IgD-negative memory B cell (primary cell): ENCODE results near the gene AFAP1. TPM values are rescaled to one million over a fixed set of nuclear protein-coding genes. Genes with fewer than 3 reads are reported as not detected.

Experiments used
- H3K27ac Mint-ChIP-seq, 3 donors: one replicate each; pipeline ENCODE4 v1.8.0; 2020 to 2022; ENCODE audit warnings: mild to moderate bottlenecking in 3 of 3, mixed read lengths in 3 of 3, moderate library complexity in 1 of 3
- H3K27me3 Mint-ChIP-seq: one replicate; pipeline ENCODE4 v1.8.0; 2021; ENCODE audit warnings: mixed read lengths
- H3K36me3 Mint-ChIP-seq: one replicate; pipeline ENCODE4 v1.8.0; 2020; ENCODE audit warnings: mild to moderate bottlenecking, mixed read lengths
- H3K4me1 Mint-ChIP-seq, 3 donors: one replicate each; pipeline ENCODE4 v1.8.0; 2020 to 2022; ENCODE audit warnings: mixed read lengths in 3 of 3, mild to moderate bottlenecking in 1 of 3
- H3K4me3 Mint-ChIP-seq, 4 donors: one replicate each; pipeline ENCODE4 v1.8.0; 2020 to 2022; ENCODE audit warnings: mild to moderate bottlenecking in 4 of 4, mixed read lengths in 4 of 4, moderate library complexity in 3 of 4
- H3K9me3 Mint-ChIP-seq, 3 donors: one replicate each; pipeline ENCODE4 v1.8.0; 2020 to 2021; ENCODE audit warnings: mixed read lengths in 3 of 3, mild to moderate bottlenecking in 1 of 3
- polyA plus RNA-seq: library from polyadenylated mRNA; unstranded; fragments of 300-500 nt; fragmentation: Illumina TruSeq; gene quantifications from one replicate; pipeline ENCODE4 v1.2.3, GENCODE V29; 2021

The AFAP1 gene
- polyA plus RNA-seq, 1 donor from 2014 or later, result 0.20 TPM

DNA sequence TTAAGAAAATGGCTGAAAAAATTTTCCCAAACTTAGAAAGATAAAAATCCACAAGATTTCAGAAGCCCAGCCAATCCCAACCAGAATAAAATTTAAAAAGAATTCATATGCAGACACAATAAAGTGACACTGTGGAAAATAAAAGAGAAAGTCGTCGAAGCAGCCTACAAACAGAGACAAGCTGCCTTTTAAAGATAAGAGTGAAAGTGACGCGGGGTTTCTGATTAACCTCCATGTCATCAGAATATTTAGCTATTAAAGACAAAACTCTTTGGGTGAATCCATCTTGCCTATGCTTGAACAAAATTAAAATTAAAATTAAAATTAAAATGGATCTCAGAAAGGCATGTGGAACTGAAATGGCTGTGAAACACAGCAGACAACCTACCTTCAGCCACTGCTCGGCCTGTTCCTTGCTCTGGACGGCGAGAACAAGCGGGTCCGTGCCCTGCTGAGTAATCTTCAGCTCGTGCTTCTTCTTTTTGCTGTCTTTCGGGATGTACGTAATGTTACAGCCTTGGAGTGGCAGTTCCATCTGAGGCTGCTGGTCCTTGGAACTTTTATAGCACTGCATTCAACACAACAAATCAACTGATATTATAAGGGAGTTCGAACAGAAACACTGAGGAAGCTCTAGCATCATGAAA lies 101.4 kb downstream of the AFAP1 start:
- Mint-ChIP-seq H3K27me3 (peaks cover 2% of the 10 kb centered on the region), H3K36me3 (no peaks in the 10 kb centered on the region), H3K4me3 (no peak overlapping the region), H3K9me3 (peaks cover 0 to under 1% (median 0%) of the 10 kb centered on the region in 3 donors), H3K4me1 (no peaks in the 10 kb centered on the region), H3K27ac (no peak overlapping the region)

DNA sequence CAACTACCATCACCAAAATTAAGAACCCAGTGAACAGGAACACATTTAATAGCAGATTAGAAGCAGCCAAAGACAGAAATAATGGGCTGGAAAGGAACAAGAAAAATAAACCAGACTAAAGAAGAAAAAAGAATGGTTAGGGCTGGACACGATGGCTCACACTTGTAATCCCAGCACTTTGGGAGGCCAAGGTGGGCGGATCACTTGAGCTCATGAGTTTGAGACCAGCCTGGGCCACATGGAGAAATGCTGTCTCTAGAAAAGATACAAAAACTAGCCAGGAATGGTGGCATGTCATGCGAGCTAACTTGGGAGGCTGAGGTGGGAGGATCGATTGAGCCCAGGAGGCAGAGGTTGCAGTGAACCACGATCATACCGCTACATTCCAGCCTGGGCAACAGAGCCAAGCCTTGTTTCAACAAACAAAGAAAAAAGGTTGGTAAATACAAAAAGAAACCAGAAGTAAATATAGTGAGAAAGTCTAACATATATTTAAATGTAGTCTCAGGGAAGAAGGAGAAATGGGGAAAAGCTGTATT lies 102.0 kb downstream of the AFAP1 start:
- peaks cover 0 to 2% (median 0%) of the 10 kb centered on the region in 3 donors for H3K9me3 Mint-ChIP-seq
- no peaks in the 10 kb centered on the region for H3K36me3 Mint-ChIP-seq
- no peaks in the 10 kb centered on the region for H3K4me1 Mint-ChIP-seq
- H3K27me3 Mint-ChIP-seq, result peaks cover 2% of the 10 kb centered on the region
- H3K27ac Mint-ChIP-seq, result no peak overlapping the region
- no peak overlapping the region for H3K4me3 Mint-ChIP-seq

DNA sequence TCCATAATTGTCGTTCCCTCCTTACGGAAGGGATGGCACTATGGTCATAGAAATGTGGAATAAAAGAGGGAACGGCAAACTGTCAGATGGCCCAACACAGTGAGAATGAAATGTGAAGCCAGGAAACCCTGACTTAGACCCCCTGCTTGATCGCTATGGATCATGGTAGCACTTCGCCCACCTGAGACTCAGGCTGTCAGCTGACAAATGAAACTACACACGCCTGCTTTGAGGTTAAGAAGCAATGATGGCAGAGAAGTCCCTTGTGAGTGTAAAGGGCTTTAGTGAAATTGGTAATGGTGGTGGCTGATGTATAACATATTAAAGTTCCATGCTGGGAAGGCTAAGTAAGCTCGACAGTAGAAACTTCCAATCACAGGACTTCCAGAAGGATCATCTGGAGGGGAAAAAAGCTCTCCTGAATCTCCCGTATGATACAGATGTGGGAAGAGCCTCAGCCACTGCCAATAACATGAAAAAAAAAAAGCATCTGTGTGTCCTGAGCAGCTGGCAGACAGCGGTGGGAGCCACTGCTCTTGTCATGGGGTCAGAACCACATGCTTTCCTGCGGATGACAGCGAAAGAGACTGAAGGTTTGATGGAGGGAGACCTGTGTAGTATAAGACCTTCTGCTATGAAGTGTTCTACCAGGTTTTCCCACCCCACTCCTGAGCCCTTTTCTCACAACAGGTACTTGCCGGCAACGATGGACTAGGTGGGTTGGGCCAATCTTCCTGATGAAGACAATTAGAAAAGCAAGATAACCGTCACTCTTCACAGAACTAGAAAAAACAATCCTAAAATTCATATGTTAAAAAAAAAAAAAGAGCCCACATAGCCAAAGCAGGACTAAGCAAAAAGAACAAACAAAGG lies 107.6 kb downstream of the AFAP1 start:
- Mint-ChIP-seq H3K27me3 (peaks cover 4% of the 10 kb centered on the region), H3K36me3 (no peaks in the 10 kb centered on the region), H3K4me3 (no peak overlapping the region), H3K27ac (no peak overlapping the region), H3K9me3 (peaks cover 0 to 2% (median 2%) of the 10 kb centered on the region in 3 donors), H3K4me1 (no peaks in the 10 kb centered on the region)

DNA sequence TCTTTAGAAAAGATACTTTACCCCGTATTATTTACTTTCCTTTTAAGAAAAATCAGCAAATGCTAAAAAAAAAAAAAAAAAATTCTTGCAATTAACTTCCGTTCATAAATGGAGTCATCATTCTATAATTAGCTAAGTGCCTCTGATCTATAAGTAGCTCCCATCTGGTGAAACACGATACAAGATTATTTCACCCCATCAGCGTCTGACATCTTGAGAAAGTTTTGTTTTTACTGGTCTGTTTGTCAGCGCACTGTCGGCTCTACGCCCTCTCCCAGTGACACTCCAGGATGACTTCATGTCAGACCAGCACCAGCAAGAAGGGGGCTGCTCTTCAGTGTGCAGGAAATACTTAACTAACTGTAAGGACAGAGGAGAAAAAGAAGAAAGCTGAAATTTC lies 108.3 kb downstream of the AFAP1 start:
- Mint-ChIP-seq H3K4me1 (no peaks in the 10 kb centered on the region), H3K4me3 (no peak overlapping the region), H3K27ac (no peak overlapping the region), H3K9me3 (peaks cover 0 to 2% (median 2%) of the 10 kb centered on the region in 3 donors), H3K27me3 (peaks cover 7% of the 10 kb centered on the region), H3K36me3 (no peaks in the 10 kb centered on the region)

DNA sequence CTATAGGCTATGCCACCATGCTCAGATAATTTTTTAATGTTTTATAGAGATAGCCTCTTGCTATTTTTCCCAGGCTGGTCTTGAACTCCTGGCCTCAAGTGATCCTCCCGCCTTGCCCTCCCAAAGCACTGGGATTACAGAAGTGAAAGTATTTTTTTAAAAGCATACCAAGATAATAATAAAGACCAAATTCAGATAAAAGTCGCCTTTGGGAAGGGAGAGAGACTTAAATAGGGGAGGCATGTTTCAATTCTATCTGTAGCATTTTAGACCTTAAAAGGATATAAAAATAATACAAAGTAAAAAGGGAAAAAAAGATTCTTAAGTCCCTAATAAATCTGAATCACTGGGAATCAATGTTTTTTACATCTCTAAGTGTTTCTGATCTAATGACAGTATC lies 108.9 kb downstream of the AFAP1 start:
- Mint-ChIP-seq H3K4me1 (no peaks in the 10 kb centered on the region), H3K36me3 (no peaks in the 10 kb centered on the region), H3K27me3 (peaks cover 9% of the 10 kb centered on the region), H3K27ac (no peak overlapping the region), H3K9me3 (peaks cover 0 to 2% (median 2%) of the 10 kb centered on the region in 3 donors), H3K4me3 (no peak overlapping the region)

DNA sequence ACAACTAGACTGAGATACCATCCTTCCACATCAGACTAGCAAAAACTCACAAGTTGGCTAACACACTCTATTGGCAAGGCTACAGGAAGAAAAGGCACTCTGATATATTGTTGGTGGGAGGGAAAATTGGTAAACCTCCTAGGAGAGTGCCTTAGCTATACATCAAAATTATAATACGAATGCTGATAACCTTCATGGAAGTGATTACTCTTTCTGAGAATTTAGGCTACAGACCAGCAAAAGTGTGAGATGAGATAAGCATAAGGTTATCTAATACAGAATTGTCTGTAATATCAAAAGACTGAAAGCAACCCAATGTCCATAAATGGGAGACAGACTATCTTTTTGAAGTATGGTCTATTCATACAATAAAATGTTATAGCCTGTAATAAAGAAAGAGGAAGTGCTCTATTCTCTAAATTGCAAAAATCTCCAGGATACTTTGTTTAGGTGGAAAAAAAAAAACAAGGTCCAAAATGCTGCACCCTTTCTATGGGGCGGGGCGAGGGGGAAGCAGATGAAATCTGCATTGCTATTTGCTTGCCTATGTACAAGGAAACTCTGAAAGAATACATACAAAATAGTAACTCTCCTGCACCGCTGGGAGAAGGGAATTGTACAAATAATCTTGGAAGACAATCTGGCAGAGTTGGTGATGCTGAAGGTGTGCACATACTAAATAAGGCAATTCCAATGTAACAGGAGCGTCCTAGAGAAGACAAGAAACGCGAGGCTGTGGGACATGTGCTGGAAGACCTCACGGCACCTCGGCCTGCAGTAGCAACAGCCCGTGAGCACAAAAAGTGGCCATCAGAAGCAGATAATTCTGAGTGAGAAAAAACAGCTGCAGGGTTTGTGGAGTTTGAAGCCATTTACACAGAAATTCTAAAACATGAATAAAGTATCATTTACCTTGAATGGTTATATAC lies 109.7 kb downstream of the AFAP1 start:
- Mint-ChIP-seq H3K36me3 (no peaks in the 10 kb centered on the region), H3K27me3 (peaks cover 11% of the 10 kb centered on the region), H3K4me3 (no peak overlapping the region), H3K9me3 (peaks cover 0 to 2% (median 2%) of the 10 kb centered on the region in 3 donors), H3K27ac (no peak overlapping the region), H3K4me1 (no peaks in the 10 kb centered on the region)

DNA sequence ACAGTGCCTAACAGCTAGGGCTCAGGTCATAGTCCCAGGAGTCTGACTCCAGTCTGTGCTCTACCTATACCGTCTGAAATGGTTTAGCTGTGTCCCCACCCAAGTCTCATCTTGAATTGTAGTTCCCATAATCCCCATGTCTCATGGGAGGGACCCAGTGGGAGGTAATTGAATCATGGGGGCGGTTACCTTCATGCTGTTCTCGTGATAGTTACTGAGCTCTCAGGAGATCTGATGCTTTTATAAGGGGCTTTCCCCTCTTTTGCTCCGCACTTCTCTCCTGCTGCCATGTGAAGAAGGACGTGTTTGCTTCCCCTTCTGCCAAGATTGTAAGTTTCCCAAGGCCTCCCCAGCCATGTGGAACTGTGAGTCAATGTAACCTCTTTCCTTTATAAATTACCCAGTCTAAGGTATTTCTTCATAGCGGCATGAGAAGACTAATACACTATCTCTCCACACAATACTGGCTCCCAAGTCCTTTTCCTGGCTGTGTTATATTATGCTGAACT lies 110.8 kb downstream of the AFAP1 start:
- no peaks in the 10 kb centered on the region for H3K36me3 Mint-ChIP-seq
- peak overlapping the region in 1 of 4 donors; percentile 5 for H3K4me3 Mint-ChIP-seq
- H3K27ac Mint-ChIP-seq, result peak overlapping the region in 1 of 3 donors; percentile 22
- H3K27me3 Mint-ChIP-seq, result peaks cover 13% of the 10 kb centered on the region
- no peaks in the 10 kb centered on the region for H3K4me1 Mint-ChIP-seq
- H3K9me3 Mint-ChIP-seq, result peaks cover 0 to 2% (median 2%) of the 10 kb centered on the region in 3 donors

DNA sequence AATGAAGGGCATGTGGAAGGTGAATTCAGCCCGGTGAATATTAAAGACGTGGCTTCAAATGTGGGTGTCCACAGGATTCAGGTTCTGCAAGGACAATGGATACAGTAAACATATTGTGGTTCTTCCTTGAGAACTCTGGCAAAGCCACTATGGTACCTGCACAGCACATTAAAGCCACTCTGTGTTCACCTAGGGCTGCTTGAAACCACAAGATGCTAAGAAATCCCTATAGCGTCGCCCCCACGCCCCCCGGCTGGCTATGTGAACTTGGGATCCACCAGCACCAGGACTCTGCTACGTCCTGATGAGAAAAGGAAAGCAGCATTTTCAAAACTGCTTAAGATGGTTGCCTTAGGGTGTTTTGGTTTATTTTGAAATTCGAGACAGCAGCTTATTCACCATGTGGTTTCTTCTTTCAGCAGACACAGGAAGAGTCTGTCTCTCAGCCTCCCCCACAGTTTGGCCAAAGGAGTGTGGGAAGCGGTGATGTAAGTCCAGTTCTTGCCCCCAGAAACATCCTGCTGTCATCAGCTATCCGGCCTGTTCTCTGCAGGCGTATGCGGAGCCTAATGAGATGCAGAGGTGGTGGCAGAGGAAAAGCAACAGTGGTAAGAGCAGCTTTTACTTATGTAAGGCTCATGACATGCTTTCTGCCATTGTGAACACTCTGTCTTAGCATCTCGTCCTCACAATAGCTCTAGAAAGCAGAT lies 111.5 kb downstream of the AFAP1 start:
- no peaks in the 10 kb centered on the region for H3K36me3 Mint-ChIP-seq
- peaks cover 0 to 2% (median under 1%) of the 10 kb centered on the region in 3 donors for H3K9me3 Mint-ChIP-seq
- H3K27me3 Mint-ChIP-seq, result peaks cover 14% of the 10 kb centered on the region
- peak overlapping the region in 1 of 3 donors; percentile 22 for H3K27ac Mint-ChIP-seq
- H3K4me1 Mint-ChIP-seq, result no peaks in the 10 kb centered on the region
- no peak overlapping the region for H3K4me3 Mint-ChIP-seq

DNA sequence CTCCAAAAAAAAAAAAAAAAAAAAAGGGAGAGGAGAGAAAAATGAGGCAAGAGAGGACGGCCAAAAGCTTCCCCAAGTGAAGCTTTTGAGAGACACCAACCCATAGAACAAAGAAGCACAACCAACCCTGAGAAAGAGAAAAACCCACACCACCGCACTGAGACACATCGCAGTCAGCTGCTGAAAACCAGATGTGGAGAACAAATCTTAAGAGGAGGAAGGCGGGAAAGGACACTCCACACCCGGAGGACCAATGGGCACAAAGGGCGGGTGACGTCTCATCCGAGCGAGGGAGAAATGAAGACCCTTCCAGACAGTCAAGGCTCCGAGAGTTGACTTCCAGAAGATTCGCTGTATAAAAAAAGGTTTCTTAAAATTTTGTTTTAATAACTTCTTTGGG lies 112.1 kb downstream of the AFAP1 start:
- Mint-ChIP-seq H3K4me1 (no peaks in the 10 kb centered on the region), H3K36me3 (no peaks in the 10 kb centered on the region), H3K27ac (peak overlapping the region in 1 of 3 donors; percentile 52), H3K9me3 (peaks cover 0 to 2% (median 0%) of the 10 kb centered on the region in 3 donors), H3K4me3 (no peak overlapping the region), H3K27me3 (peaks cover 14% of the 10 kb centered on the region)

DNA sequence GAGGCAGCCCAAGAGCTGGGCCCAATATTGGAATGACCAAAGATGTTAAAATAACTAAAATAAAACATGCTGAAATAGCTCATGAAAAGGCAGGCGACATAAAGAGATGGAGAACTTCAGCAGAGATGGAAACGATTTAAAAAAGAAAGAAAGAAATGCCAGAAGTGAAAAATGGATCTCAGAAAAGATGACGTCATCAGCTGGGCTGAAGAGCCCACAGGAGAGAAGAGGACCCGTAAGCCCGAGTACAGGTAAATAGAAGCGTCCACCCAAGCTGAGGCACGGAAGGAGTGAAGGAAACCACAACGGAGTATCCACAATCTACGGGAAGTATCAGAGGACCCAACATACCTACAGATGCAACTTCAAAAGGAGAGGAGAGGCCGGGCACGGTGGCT lies 112.8 kb downstream of the AFAP1 start:
- Mint-ChIP-seq H3K27me3 (peaks cover 14% of the 10 kb centered on the region), H3K4me3 (no peak overlapping the region), H3K9me3 (peaks cover 0 to 2% (median 0%) of the 10 kb centered on the region in 3 donors), H3K36me3 (no peaks in the 10 kb centered on the region), H3K27ac (no peak overlapping the region), H3K4me1 (no peaks in the 10 kb centered on the region)

DNA sequence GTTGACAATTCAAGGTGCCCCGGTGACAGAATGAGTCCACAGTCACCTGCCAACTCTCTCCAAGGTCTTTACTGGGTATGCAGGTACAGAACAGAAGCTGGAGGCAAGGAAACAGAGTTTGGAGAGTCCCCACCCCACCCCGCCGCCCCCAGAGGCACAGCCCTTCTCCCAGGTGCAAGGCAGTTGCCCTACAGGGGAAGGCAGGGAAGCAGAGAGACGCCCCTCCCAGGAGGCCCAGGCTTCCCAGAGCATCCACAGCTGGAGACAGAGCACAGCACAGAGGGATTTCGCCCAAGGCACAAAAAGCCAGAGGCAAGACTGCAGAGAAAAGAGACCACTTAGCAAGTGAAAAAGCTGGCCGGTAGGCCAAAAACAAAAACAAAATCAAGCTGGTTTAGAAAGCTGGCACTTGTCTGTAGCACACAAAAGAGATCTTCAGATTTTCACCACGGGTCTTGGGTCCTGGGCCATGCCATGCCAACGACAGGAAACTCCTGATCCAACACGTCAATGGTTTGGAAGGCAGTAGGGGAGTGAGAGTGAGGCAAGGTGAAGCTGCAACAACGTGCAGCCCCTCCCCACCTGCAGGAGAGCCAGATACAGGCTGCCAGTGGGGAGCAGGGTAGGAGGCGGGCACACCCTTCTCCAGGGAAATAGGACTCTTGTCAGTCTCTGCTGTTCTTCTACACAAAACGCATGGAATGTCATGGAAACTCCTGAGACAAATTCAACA lies 113.3 kb downstream of the AFAP1 start:
- no peaks in the 10 kb centered on the region for H3K36me3 Mint-ChIP-seq
- no peak overlapping the region for H3K27ac Mint-ChIP-seq
- H3K9me3 Mint-ChIP-seq, result no peaks in the 10 kb centered on the region
- H3K4me3 Mint-ChIP-seq, result no peak overlapping the region
- H3K27me3 Mint-ChIP-seq, result peaks cover 14% of the 10 kb centered on the region
- H3K4me1 Mint-ChIP-seq, result no peaks in the 10 kb centered on the region

DNA sequence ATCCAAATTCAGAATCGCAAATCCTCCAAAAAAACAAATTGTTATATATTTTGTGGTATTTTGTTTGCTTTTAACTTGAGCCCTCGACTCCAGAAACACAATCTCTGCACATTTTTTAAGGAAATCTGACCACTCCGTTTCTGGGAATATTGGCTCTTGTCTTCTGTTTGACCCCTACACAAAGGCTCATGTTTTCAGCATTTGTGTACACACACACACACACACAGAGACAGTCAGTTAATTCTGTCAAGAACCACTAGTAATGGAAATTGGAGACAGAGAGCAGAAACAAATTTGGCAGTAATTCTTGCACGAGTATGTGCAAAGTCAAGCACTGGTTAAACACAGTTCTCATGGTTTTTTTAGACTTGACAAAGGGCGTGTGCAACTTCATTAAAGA lies 115.4 kb downstream of the AFAP1 start:
- Mint-ChIP-seq H3K27me3 (peaks cover 14% of the 10 kb centered on the region), H3K9me3 (no peaks in the 10 kb centered on the region), H3K36me3 (peaks cover 3% of the 10 kb centered on the region), H3K4me3 (no peak overlapping the region), H3K4me1 (no peaks in the 10 kb centered on the region), H3K27ac (no peak overlapping the region)

DNA sequence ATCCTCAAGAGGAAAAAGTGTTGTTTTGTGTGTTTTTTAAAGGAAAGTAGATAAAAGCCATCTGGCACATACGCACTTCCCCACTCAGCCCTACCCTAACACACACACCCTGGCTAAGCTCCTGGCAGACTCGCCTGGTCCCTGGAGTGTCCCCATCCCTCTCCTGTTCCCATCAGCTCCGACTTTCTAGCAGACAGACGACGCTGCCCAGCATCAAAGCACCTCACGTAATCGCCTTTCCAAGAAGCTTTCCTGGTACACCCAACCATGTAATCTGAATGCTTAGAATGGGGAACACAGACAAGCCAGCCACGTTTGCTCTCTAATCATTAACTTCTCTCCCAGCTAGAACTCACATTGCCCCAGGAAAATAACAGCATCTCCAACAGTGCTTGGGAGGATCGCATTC lies 116.2 kb downstream of the AFAP1 start:
- Mint-ChIP-seq H3K27ac (no peak overlapping the region), H3K27me3 (peaks cover 12% of the 10 kb centered on the region), H3K9me3 (no peaks in the 10 kb centered on the region), H3K36me3 (peaks cover 3% of the 10 kb centered on the region), H3K4me3 (no peak overlapping the region), H3K4me1 (no peaks in the 10 kb centered on the region)
